WTC11 (cell line): ENCODE results near the gene LYPLA2. TPM values are rescaled to one million over a fixed set of nuclear protein-coding genes. Genes with fewer than 3 reads are reported as not detected.

Source experiments
- ARID4B ChIP-seq: sonication (generic); formaldehyde crosslinking; IDR thresholded peaks from 2 replicates; pipeline ENCODE4 v1.8.0; 2023; ENCODE audit warnings: missing genetic modification reagents, mild to moderate bottlenecking, borderline replicate concordance
- ATF2 ChIP-seq: sonication (generic); formaldehyde crosslinking; IDR thresholded peaks from 2 replicates; pipeline ENCODE4 v1.8.1; 2022; ENCODE audit warnings: low read depth, missing genetic modification reagents, borderline replicate concordance
- CREB1 ChIP-seq: sonication (generic); formaldehyde crosslinking; IDR thresholded peaks from 2 replicates; pipeline ENCODE4 v1.8.0; 2023; ENCODE audit warnings: mild to moderate bottlenecking, missing genetic modification reagents
- E2F1 ChIP-seq: sonication (generic); formaldehyde crosslinking; IDR thresholded peaks from 2 replicates; pipeline ENCODE4 v1.8.0; 2022; ENCODE audit warnings: mild to moderate bottlenecking, missing genetic modification reagents
- ETV6 ChIP-seq: sonication (generic); formaldehyde crosslinking; IDR thresholded peaks from 2 replicates; pipeline ENCODE4 v1.8.1; 2022; ENCODE audit warnings: mild to moderate bottlenecking, missing genetic modification reagents
- FOXK1 ChIP-seq: sonication (generic); formaldehyde crosslinking; IDR thresholded peaks from 2 replicates; pipeline ENCODE4 v1.8.0; 2022; ENCODE audit warnings: mild to moderate bottlenecking, moderate library complexity, missing genetic modification reagents
- FOXP1 ChIP-seq: sonication (generic); formaldehyde crosslinking; IDR thresholded peaks from 2 replicates; pipeline ENCODE4 v1.8.0; 2022; ENCODE audit warnings: missing genetic modification reagents, mild to moderate bottlenecking, moderate library complexity, borderline replicate concordance
- GRHL2 ChIP-seq: fragments of 250-450 bp; sonication (Bioruptor Pico); IDR thresholded peaks from 2 replicates; pipeline ENCODE4 v1.8.0; 2022; ENCODE audit warnings: mild to moderate bottlenecking, moderate library complexity; ENCODE audit not compliant: insufficient replicate concordance, severe bottlenecking
- GTF2I ChIP-seq: fragments of 250-450 bp; sonication (Bioruptor Pico); conservative IDR thresholded peaks from 2 replicates; pipeline ENCODE4 v1.4.0; 2021; ENCODE audit warnings: mild to moderate bottlenecking
- IRF2 ChIP-seq: sonication (generic); formaldehyde crosslinking; IDR thresholded peaks from 2 replicates; pipeline ENCODE4 v1.8.0; 2022; ENCODE audit warnings: low read depth, missing genetic modification reagents, borderline replicate concordance
- KAT7 ChIP-seq: sonication (generic); formaldehyde crosslinking; IDR thresholded peaks from 2 replicates; pipeline ENCODE4 v1.8.1; 2023; ENCODE audit warnings: missing genetic modification reagents, mild to moderate bottlenecking, borderline replicate concordance
- MLX ChIP-seq: sonication (generic); formaldehyde crosslinking; IDR thresholded peaks from 2 replicates; pipeline ENCODE4 v1.8.1; 2023; ENCODE audit warnings: mild to moderate bottlenecking, missing genetic modification reagents, moderate library complexity
- NR1H2 ChIP-seq: sonication (generic); formaldehyde crosslinking; IDR thresholded peaks from 2 replicates; pipeline ENCODE4 v1.9.0; 2021; ENCODE audit warnings: mild to moderate bottlenecking, moderate library complexity, missing genetic modification reagents
- PREB ChIP-seq: sonication (generic); formaldehyde crosslinking; IDR thresholded peaks from 2 replicates; pipeline ENCODE4 v1.8.1; 2022; ENCODE audit warnings: mild to moderate bottlenecking, missing genetic modification reagents, moderate library complexity, borderline replicate concordance
- RELA ChIP-seq: sonication (generic); formaldehyde crosslinking; IDR thresholded peaks from 2 replicates; pipeline ENCODE4 v1.8.1; 2022; ENCODE audit warnings: missing genetic modification reagents, mild to moderate bottlenecking, borderline replicate concordance
- SMAD4 ChIP-seq: sonication (generic); formaldehyde crosslinking; IDR thresholded peaks from 2 replicates; pipeline ENCODE4 v1.8.0; 2022; ENCODE audit warnings: mild to moderate bottlenecking, missing genetic modification reagents
- STAT6 ChIP-seq: sonication (generic); formaldehyde crosslinking; conservative IDR thresholded peaks from 2 replicates; pipeline ENCODE4 v1.8.1; 2023; ENCODE audit warnings: mild to moderate bottlenecking, low read depth, missing genetic modification reagents, moderate library complexity
- TCF7 ChIP-seq: sonication (generic); formaldehyde crosslinking; IDR thresholded peaks from 2 replicates; pipeline ENCODE4 v1.8.0; 2022; ENCODE audit warnings: mild to moderate bottlenecking, low read depth, missing genetic modification reagents, moderate library complexity
- TEAD4 ChIP-seq: sonication (generic); formaldehyde crosslinking; IDR thresholded peaks from 2 replicates; pipeline ENCODE4 v1.8.0; 2022; ENCODE audit warnings: mild to moderate bottlenecking, missing genetic modification reagents
- ZMAT4 ChIP-seq: fragments of 250-450 bp; sonication (Bioruptor Pico); IDR thresholded peaks from 2 replicates; pipeline ENCODE4 v1.9.0; 2021; ENCODE audit warnings: mild to moderate bottlenecking
- ZNF425 ChIP-seq: fragments of 250-450 bp; sonication (Bioruptor Pico); conservative IDR thresholded peaks from 2 replicates; pipeline ENCODE4 v1.9.0; 2021; ENCODE audit warnings: mild to moderate bottlenecking
- ZNF671 ChIP-seq: fragments of 250-450 bp; sonication (Bioruptor Pico); IDR thresholded peaks from 2 replicates; pipeline ENCODE4 v1.8.0; 2021; ENCODE audit warnings: mild to moderate bottlenecking
- total RNA-seq: library from RNA; stranded (reverse); gene quantifications from 3 replicates; pipeline ENCODE4 v1.2.3, GENCODE V29; 2021

Gene LYPLA2
- total RNA-seq, 1 experiment from 2014 or later = 164 TPM

- TF ChIP-seq TEAD4 (no peak), TCF7 (no peak), CREB1 (CRISPR knock-in tag) (no peak), RELA (no peak; the same call in 1 of the 2 replicates), ETV6 (CRISPR knock-in tag) (peak; percentile 67; the same call in 1 of the 2 replicates), ARID4B (CRISPR knock-in tag) (peak; percentile 63; the same call in 1 of the 2 replicates), IRF2 (no peak), GTF2I (no peak), KAT7 (CRISPR knock-in tag) (peak; percentile 70; the same call in 1 of the 2 replicates), GRHL2 (CRISPR knock-in tag) (no peak), ATF2 (CRISPR knock-in tag) (no peak), ZMAT4 (no peak), E2F1 (no peak), STAT6 (no peak), SMAD4 (CRISPR knock-in tag) (no peak), ZNF425 (CRISPR knock-in tag) (no peak), ZNF671 (no peak), FOXK1 (CRISPR knock-in tag) (peak; percentile 77), FOXP1 (CRISPR knock-in tag) (peak; percentile 41; the same call in 1 of the 2 replicates), MLX (CRISPR knock-in tag) (no peak), PREB (CRISPR knock-in tag) (0 out of 2 replicates have a peak, but pooled peaks have one; percentile 24), NR1H2 (CRISPR knock-in tag) (no peak)
Observed at GRCh38 chr1:23825076-23825761, 34.3 kb downstream of the LYPLA2 start, which contains the start of gene HMGCL (continued).
